ENCODE data around the gene RASSF7. TPM values are rescaled to one million over a fixed set of nuclear protein-coding genes. Genes with fewer than 3 reads are reported as not detected.

The RASSF7 gene
- total RNA-seq, 4 donors from 2014 or later, result 99.7 to 174 (median 139) TPM

DNA sequence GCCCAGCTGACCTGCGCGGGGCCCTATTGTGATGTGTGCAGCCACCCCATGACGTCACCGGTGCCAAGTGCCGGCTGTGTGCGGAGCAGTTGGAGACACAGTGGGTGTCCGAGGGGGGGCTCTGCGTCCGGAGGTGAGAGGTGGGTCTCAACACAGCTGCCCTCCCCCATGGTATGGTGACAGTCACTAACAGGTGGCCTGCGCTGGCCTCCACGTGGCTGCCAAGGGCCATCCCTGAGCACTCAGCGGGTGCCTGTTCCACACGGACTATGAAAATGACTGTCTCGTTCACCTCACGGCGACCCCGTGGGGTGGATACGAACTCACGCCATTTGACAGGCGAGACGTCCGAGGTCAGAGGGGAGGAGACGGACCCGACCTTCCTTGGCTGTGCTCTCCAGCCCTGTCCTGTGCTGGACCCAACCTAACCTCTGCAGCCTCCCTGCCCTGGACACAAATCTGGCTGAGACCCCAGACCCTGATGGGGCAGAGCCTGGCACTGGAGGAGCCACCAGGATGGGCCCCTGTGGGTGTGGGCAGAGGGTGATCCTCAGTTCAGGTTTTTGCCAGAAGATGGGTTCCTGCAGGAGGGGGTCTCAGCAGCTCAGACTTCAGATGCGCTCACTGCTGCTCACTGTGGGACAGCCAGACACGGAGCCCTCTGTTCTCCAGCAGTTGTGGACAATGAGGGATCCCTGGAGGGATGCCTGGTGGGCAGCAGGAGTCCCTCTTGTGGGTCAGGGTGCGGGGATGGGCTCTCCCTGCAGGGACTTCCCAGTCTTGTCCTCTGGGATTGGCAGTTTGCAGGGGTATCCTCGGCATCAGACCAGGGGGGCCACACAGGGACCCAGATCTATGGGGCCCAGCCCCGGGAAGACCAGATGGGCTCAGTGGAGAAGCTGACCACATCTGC is 31.7 kb upstream of the RASSF7 start:
- intact Hi-C loops (cut with DNase I; ENCODE audit: low total_unique reads), result no loop called here
- peak in 1 of 2 donors; percentile 81 for DNase-seq (ENCODE audit: low spot score in 2 of 2)
- TF ChIP-seq POLR2A (IDR thresholded peaks at IDR 0.05), result no peak
- TF ChIP-seq, protein P1, sequence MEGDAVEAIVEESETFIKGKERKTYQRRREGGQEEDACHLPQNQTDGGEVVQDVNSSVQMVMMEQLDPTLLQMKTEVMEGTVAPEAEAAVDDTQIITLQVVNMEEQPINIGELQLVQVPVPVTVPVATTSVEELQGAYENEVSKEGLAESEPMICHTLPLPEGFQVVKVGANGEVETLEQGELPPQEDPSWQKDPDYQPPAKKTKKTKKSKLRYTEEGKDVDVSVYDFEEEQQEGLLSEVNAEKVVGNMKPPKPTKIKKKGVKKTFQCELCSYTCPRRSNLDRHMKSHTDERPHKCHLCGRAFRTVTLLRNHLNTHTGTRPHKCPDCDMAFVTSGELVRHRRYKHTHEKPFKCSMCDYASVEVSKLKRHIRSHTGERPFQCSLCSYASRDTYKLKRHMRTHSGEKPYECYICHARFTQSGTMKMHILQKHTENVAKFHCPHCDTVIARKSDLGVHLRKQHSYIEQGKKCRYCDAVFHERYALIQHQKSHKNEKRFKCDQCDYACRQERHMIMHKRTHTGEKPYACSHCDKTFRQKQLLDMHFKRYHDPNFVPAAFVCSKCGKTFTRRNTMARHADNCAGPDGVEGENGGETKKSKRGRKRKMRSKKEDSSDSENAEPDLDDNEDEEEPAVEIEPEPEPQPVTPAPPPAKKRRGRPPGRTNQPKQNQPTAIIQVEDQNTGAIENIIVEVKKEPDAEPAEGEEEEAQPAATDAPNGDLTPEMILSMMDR (IDR thresholded peaks at IDR 0.05), result no peak
- 69 to 73% methylated on average over 19 to 28 of the region's 29 CpGs for WGBS, 2 donors
- H3K4me3 ChIP-seq (ENCODE audit: low read depth, poor library complexity, severe bottlenecking), result no peak overlapping the region

DNA sequence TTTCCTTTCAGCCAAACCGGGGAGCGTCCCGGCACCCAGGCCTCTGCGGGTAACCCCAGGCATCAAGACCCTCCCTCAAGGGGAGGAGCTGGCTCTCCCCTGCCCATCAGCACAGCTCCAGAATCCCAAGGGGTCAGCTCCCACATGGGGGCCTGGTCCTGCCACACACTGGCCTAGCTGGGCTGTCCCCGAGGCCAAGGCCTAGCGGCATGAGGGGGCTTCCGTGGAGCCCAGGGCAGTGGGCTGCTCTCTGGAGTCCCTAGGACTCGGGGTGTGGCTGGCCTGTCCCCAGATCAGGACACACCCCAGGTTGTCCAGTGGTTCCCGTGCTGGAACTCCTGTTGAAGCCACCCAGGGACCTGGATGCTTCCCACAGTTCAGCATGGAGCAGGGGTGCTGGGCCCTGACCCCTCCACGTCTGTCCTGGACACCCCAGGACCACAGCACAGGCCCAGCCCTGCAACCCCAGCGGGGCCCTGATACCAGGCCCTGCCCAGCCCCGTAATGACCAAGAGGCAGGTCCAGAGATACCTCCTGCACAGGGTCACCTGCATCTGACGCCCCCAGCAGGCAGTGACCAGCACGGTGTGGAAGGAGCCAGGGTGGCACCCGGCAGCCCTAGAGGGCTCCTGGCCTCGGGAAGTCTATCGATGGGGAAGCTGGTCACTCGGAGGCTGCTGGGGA is 30.9 kb upstream of the RASSF7 start:
- intact Hi-C loops (cut with DNase I; ENCODE audit: low total_unique reads), result no loop called here
- H3K4me3 ChIP-seq (ENCODE audit: low read depth, poor library complexity, severe bottlenecking), result no peak overlapping the region
- TF ChIP-seq POLR2A (IDR thresholded peaks at IDR 0.05), result no peak
- TF ChIP-seq, protein P1 (IDR thresholded peaks at IDR 0.05), result no peak
- 70 to 73% methylated on average over 9 to 12 of the region's 18 CpGs for WGBS, 2 donors
- peak in 1 of 2 donors; percentile 81 for DNase-seq (ENCODE audit: low spot score in 2 of 2)

DNA sequence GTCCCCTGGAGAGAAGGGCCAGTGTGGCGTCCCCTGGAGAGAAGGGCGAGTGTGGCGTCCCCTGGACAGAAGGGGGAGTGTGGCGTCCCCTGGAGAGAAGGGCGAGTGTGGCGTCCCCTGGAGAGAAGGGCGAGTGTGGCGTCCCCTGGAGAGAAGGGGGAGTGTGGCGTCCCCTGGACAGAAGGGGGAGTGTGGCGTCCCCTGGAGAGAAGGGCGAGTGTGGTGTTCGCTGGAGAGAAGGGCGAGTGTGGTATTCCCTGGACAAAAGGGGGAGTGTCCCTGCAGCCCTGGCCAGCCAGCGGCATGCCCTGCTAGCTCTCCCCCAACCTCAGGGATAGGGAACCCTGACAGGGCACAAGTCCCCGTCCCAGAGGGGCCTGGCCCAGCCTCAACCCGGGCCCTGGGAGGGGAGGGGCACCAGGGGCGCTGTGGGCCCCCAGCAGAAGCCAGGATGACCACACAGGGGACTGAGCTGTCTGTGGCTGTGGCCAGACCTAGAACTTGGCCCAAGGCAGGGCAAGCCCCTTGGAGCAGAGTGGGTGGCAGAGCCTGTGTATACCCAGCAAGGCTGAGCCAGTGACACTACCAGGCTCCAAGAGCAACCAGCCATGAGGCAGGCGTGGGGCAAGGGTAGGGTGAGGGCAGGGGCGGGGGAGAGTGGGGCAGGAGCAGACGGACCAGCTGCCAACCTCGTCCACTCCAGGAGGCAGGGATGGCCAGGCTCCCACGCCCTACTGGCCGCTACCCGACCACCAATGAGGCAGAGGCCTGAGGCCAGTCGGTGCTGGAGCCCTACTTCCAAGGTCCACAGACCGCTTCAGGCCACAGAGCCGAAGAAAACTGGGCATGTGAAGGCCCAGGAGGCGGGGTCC is 29.6 kb upstream of the RASSF7 start:
- WGBS, 2 donors, result 82 to 85% methylated on average over 19 to 27 of the region's 28 CpGs
- intact Hi-C loops (cut with DNase I; ENCODE audit: low total_unique reads), result no loop called here
- no peak overlapping the region for H3K4me3 ChIP-seq (ENCODE audit: low read depth, poor library complexity, severe bottlenecking)
- DNase-seq (ENCODE audit: low spot score in 2 of 2), result peak in 1 of 2 donors; percentile 86
- TF ChIP-seq POLR2A (IDR thresholded peaks at IDR 0.05), result no peak
- TF ChIP-seq, protein P1 (IDR thresholded peaks at IDR 0.05), result no peak

DNA sequence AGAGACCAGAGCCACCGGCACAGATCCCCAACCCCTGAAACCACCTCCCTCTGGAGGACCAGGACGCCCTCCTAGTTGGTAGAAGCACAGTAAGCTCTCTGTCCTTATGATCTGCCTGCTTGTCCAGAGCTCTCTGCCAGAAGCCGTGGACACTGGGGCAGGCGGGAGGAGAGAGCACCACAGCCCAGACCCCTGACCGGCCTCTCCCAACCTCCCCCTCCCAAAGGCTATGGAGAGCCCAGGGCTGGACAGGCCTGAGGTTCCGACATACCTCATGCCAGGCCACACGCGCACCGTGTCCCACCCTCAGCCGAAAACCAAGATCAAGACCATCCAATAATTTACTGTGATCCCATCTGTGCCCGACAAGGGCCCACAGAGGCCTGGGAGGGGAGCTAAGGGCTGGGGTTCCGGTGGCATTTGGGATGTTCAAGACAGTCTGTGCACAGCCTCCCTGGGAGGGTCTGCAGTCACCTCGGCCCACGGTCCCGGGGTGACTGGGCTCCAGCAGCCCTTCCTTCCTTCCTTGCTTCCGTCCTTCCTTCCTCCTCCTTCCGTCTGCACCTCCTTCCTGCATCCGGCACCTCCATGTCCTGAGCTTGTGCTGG is 28.7 kb upstream of the RASSF7 start:
- DNase-seq (ENCODE audit: low spot score in 2 of 2), result peak in 1 of 2 donors; percentile 84
- WGBS, 2 donors, result 82 to 83% methylated on average over 17 to 18 of the region's 18 CpGs

More for the DNA sequence above, 28.7 kb upstream of the RASSF7 start:
- intact Hi-C loops (cut with DNase I; ENCODE audit: low total_unique reads), result no loop called here
- TF ChIP-seq POLR2A (IDR thresholded peaks at IDR 0.05), result no peak
- TF ChIP-seq, protein P1 (IDR thresholded peaks at IDR 0.05), result no peak
- no peak overlapping the region for H3K4me3 ChIP-seq (ENCODE audit: low read depth, poor library complexity, severe bottlenecking)

Data from lower leg skin (tissue), 4 donors.